Stimulated activated CD8-positive, alpha-beta memory T cell treated with anti-CD3 and anti-CD28 coated beads, Interleukin-12 subunit alpha, Interleukin-12 subunit beta, amount 100 ng/mL, for 24 hours (primary cell): ENCODE data around the gene EEPD1.
"Not testable (repeated sequence)": the region's sequence is repeated elsewhere in the genome, so short reads cannot be mapped to it uniquely, and the experiment has no call there.

Experiments
- DNase-seq: peaks from one replicate; pipeline ENCODE4 v3.0.0-alpha.2; 2020; ENCODE audit errors: extremely low read depth

The EEPD1 gene

DNA sequence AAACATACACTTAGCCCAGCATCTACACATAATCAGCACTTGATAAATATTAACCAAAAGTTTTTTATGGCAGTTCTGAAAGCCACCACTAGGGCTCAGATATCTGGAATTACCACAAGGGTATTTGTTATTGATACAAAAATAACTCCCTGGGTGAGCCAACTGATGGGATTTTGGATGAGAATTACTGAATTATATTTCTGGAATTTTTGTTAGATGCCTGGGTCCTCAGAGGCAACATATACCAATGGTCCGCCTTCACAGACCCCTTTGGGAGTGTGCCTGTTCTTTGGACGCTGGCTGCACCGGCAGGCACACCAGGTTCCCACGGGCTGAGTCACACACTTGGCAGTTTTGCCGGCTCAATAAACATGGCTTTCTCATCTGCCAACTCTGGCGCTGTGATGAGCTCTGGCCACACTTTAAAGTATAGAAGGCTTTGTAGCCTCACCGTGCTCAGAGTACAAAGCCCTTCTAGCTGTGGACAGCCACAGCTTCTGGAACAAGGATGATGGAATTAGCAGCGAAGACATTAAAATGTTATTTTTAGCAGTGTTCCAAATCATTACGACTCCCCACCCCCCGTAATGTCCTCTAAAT is 24.5 kb upstream of the EEPD1 start:
- DNase-seq, result no peak

DNA sequence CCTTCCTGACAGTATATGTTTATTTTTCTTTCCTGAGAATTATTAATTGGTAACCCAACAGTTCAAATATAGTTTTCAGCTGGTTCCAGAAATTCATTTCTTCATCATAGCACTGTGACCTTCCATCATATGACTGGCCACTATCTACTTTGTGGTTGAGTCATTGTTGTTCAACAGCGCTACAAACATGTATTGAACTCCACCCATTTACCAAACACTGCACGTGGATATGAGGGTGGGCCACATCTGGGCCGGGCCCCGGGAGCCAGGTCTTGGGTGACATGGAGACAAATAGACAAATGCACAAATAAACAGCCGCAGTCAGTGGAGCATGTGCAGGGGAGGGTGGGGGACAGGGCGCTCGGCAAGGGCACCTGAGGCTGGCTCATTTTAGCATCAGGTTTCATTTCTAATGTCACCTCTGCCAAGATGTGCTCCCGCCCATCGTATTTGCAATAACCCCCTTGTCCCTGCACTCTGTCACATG is 24.0 kb upstream of the EEPD1 start:
- no peak for DNase-seq

DNA sequence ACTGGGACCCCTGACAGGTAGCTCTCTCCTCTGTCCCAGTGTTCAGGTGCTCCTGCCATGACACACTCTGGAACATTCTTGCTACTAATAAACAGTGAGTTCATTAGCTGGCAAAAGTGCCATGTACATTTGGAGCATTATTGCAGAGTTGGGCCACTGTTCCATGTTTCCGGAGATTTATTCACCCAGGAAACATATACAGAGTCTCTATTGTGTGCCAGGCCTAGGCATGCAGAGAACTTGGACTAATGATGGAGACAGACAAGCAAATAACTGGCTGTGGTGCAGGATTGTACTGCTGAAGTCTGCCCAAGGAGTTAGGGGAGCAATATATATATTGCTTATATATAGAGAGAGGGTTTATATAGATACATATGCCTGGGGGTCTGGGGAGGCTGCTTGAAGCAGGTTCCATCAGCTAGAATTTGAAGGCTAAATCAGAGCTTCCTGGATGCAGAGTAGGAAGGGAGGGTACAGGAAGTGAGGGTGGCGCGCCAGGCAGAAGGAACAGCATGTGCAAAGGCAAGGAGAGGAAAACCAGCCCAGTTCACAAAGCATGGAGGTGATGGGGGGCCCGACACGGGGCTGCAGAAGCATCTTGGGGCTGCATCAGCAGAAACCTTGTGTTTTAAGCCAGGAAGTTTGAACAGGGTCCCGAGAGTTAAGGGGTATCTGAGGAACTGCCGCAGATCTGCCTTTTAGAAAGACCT is 22.7 kb upstream of the EEPD1 start:
- DNase-seq, result no peak

DNA sequence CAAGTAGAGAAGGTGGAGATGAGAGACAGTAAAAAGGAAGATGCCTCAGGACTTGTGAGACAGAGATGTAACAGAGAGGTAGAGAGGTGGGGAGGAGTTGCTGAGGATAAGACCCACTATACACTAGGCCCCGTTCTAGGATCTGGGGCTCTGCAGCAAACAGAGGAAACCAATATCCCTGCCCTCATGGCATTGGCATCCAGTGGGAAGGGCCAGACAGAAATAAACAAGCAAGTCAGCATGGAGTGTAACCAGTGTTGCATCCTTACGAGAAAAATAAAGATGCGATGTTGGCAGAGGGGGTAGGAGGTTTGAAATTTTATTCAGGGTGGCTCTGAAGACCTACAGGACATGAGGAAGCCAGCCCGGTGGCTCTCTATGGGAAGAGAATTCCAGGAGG is 22.0 kb upstream of the EEPD1 start:
- no peak for DNase-seq

DNA sequence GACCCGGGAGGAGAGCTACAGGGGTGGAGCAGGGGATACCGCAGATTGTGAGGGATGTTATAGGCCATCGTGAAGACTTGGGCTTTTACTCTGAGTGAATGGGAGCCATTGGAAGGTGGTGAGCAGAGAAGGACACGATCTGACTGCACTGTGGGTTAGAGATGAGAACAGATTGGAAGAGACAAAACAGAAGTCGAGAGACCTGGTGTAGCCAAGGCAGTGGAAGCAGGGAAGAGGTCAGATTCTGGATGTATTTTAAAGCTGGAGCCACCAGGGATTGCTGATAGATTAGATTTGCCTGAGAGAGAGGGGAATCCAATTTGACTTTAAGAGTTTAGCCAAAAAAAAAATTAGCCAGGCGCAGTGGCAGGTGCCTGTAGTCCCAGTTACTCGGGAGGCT is 21.6 kb upstream of the EEPD1 start:
- DNase-seq, result no peak

DNA sequence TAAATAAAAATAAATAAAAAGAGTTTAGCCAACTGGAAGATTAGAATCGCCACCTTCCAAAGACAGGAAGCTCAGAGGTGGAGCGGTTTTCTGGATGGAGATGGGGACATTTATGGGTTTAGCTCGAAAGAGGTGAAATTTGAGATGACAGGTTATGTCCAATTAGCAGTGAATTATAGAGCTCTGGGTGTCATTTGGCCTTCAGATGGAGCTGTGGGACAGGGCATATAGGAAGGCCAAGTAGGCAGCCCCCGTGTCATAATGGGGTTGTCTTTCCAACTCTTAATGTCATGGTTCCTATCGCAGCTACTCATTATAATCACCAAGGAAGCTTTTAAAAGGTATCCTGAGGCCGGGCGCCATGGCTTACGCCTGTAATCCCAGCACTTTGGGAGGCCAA is 21.0 kb upstream of the EEPD1 start:
- DNase-seq, result no peak

DNA sequence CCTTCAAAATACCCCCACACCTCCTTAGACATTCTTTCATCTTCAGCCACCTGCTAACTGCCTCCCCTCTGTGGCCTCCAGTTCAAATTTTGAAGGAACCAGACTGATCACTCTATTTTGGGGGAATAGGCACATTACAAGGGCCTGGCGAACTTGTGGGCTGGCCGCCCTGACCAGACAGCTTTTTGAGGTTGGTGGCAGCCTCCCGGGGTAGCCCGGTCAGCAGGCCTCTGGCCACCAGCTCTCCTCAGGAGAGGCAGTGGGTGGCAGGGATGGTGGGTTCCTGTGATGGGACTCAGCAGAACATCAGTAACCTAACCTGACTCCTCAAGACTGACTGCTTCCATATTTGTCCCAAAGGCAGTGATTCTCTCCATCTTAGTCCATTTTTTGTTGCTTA is 17.4 kb upstream of the EEPD1 start:
- DNase-seq, result no peak

DNA sequence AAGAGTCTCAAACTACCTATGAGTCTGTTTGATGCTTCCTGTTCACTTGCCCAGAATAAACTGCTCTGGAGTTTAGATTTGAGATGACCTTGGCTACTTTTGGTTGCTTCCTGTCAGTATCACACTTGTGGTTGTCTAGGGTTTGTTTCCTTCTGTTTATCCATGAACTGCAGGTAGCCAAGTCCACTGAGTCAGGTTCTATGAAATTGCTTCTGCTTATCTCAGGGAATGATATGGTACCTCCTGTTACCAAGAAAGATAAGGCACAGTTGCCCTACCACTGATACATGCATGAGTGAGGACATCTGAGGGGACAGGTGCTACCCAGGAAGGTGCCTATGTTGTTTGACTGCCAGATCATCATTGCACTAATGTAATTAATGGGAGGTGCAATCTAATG is 15.8 kb upstream of the EEPD1 start:
- DNase-seq, result no peak

DNA sequence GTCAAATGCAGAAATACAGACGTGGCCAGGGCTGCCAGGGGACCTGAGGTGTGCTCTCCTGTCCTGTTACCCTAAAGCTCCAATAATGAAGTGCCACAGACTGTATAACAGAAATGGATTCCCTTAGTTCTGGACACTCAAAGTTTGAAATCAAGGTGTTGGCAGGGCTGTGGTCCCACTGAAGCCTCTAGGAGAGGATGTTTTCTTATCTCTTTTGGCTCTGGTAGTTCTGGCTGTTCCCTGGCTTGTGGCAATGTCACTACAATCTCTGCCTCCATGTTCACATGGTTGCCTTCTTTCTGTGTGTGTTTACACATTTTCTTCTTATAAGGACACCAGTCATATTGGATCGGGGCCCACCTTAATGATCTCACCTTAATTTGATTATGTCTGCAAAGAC is 15.3 kb upstream of the EEPD1 start:
- no peak for DNase-seq

DNA sequence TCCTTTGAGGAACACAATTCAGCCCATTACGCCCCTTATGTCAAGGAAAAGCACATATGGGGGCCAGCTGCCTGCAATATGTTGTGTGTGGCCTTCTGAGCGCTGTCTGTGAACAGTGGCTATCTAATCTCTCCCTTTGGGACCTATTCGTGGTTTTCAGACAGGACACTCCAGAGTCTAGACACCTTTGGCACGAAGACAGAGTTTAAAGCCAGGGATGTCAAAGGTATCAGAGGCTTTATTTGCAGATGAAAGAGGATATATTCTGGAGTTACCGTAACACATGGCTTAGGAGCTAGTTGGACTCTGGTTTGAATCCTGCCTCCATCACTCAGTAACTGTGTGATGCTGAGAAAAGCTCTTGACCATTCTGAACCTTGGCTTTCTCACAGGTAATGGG is 14.8 kb upstream of the EEPD1 start:
- no peak for DNase-seq

DNA sequence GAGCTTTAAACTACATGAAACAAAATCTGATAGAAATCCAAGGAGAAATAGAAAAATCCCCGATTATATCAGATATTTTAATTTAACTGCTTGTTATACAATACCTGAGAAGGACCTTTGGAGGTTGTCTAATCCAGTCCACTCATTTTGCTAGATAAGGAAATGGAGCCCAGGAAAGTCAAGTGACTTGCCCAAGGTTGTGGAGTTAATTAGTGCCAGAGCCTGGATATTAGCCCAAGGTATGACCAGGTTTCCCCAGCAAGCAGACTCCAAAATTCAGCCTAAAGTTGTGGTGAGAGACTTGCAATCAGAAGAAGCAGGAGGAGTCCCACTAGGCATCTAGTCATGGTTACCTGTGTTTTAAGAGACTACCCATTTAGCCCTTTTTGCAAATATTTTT is 11.7 kb upstream of the EEPD1 start:
- DNase-seq, result no peak

DNA sequence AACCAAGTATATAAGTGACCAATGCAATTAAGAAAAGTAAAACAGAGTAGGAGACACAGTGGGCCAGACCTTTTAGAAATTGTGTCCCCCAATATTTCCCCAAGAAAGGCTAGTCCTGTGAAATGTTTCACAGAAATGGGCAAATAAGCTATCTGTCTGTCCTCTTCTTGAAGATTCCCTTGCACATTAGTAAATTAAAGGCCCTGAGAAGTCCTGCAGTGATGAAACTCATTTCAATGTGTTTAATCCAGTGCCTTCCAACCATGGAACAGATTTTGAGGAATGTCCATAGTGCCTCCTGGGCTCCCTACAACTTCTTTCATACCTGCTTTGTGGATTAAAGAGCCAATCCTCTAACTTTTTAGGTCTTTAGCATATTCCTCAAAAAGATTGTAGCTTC is 11.2 kb upstream of the EEPD1 start:
- no peak for DNase-seq

DNA sequence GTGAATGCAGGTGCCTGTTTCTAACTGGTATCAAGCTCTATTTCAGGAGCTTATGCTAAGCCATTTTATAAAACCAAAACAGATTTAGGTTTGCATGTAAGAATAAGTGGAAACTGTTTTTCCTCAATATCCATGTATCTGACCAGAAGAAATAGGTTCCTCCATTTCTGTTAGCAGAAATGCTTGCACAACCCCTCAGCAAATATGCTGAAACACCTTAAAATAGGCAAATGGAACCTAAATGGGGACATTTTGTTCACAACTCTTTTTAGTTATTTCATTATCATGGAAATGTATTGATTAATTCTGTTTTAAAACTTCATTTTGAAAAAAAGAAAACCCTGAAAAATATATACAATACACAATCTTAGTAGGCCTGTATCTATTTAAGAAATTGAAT is 8.9 kb upstream of the EEPD1 start:
- no peak for DNase-seq

DNA sequence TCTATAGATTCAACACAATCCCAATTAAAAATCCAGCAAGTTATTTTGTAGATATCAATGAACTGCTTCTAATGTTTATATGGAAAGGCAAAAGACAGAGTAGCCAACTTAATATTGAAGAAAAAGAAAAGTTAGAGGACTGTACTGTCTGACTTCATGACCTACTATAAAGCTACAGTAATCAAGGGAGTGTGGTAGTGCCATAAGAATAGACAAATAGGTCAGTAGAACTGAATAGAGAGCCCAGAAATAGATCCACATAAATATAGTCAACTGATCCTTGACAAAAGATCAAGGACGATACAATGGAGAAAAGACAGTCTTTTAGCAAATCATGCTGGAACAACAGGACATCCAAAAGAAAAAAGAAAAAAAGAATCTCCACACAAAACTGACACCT is 7.4 kb upstream of the EEPD1 start:
- no peak for DNase-seq

DNA sequence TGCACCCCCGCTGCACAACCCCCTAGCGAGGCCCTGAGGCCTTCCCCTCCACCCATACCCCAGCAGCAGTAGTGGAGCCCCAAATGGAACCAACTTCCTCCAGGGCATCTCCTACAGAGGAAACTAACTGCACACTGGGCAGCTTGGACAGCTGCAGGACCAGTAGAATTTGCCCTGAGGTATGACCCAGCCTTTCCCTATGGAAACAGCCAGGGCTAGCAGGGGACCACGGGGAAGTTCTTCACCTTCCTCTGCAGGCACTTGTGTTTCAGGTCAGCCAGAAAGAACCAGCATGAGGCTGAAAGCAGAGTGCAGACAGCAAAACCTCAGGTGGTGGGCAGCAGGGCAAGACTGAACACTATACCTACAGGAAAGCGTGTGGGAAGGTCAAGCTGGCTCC is 5.7 kb upstream of the EEPD1 start:
- no peak for DNase-seq

DNA sequence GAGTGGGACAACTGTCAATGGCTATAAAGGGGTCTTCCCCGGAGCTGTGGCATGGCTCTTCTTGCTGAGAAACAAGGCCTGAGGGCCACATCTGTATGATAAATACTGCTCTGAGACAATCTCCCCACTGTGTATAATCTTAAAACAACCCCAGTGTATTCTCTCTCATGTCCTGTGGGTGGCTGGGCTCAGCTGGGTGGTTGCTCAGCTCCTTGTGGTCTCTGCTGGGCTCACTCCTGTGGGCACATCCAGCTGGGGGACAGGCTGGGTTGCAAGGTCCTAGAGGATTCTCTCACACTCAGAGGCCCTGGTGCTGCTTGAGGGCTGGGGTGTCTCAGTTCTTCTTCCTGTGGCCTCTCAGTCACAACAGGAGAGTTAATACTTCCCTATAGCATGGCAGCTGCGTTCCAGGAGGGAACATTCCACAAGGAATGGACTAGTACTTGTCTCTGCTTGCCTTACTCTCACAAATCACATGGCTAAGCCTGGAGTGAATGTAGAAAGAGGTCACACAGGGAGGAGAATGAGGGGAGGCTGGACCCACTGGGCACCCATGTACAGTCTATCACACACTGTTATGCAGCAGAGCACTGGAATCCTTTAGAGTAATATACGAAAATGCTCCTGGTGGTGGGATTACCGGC is 4.5 kb upstream of the EEPD1 start:
- no peak for DNase-seq

DNA sequence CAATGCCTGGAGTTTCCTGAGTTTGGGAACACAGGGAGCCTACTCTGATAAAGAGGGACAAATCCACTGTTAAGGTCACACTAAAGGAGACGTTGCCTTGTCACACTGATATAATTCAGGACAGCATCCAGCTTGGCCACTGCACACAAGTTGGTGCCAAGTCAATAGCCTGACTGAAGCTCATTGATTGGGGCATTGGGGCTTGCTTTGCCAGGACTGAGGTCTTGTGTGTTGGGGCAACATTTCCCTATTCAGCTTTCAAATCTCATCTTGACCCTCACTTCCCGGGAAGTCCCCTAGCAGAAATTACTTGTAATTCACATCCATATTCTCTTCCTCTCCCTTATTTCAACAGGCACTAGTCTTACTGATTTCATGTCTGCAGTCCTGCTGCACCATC is 3.8 kb upstream of the EEPD1 start:
- not testable (repeated sequence) for DNase-seq

DNA sequence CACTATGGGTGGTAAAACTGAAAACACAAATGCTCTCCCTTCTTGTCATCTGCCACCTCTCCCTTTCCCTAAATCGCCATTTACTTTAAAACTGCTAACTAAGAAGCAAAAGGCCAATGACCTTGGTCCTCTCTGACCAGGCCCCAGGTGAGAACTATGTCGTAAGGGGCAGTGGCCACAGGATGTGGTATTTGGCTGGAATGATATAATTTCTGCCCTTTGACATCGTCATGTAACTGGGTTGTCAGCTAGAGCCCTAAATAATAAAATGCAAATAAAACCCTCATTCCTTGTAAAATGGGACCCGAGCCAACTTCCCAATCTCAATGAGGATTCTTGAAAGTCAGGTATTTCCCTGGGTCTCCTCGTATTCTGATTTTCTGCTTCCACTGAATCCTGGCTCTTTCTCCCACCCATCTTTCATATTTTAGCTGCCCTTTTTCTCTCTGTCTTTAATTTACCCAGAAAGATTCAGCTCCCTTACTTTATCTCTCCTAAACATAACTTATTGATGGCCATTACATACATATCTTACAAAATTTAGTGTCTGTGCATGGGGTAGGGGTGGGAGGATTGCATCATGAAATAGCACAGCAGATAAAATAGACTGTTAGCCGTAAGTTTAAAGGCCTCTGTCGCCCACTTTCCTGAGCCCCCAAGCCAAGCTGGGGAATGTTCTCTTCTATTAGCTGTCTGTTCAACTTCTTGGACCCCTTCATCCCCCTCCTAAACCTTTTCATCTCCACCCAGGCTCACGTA is 3.2 kb upstream of the EEPD1 start:
- no peak for DNase-seq

DNA sequence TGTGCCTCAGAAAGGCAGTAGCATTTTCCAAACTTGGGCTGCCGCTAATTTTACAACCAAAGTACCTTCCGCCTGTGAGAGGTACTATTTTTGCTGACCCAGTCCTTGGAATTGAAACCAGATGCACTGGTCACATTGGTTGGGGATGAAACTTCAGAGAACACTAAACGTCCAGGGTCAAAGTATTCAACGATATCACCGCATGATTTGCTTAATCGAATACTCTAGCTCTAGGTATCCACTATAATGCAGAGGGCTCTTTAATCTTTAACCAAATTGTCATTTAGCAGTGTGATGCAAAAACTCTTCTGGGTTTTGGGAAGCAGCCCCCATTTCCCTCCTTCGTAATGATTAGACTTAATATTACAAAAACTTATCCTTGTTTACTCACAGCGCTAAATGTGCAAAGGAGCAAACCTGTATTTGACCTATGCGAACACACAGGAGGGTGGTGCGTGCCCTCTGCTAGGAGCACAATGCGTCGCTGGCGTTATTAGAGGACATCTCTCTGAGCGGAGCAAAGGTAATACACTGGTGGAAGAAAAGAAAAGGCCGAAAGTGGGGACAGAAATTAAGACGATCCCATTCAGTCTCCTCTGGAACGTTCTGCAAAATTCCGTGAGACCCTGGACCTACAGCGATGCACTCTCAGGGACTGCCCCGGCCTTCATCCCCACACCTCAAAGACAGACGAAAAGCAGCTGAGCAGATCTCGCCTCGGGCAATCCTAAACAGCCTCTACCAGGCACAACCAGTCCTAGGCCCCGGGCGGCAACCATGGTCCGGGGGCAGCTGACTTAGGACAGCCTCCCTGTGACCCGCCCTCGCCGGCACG is 916 bp upstream of the EEPD1 start:
- DNase-seq, result no peak

DNA sequence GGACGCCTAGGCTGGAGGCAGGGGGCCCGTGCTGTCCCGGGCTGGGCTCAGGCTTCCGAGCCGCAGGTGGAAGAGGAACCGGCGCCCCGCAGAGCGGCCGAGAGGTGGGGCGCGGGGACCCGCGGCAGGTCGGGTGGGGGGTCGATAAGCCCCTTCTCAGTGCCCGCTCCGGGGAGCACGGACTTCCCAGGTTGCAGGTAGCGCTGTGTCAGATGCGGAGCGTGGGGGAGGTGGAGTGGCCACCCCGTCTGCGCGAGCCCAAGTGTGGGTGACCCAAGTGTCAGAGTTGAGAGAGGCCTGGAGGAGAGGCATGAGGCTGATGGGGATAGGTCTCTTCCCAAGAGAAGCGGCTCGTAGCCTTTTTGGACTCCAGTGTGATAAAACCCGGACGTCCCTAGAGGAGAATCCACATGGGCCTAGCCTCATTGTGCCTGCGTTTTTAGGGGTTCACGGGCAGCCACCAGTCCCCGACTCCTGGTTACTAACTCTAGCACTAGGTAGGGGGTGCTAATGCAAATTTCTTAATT is 580 bp downstream of the EEPD1 start:
- no peak for DNase-seq
